Activated T-helper 1 cell treated with anti-CD3 and anti-CD28 coated beads, Interleukin-2, amount 50 U/mL, for 16 hours (primary cell): ENCODE results near the gene WAPL.

Experiments
- DNase-seq, 2 donors: peaks; one replicate each; pipeline ENCODE4 v3.0.0-alpha.2; 2020; ENCODE audit warnings: low read depth in 1 of 2, low spot score in 1 of 2

WAPL gene

GRCh38 chr10:86524225-86524962, 2.8 kb upstream of the WAPL start:
- no peak for DNase-seq

DNA sequence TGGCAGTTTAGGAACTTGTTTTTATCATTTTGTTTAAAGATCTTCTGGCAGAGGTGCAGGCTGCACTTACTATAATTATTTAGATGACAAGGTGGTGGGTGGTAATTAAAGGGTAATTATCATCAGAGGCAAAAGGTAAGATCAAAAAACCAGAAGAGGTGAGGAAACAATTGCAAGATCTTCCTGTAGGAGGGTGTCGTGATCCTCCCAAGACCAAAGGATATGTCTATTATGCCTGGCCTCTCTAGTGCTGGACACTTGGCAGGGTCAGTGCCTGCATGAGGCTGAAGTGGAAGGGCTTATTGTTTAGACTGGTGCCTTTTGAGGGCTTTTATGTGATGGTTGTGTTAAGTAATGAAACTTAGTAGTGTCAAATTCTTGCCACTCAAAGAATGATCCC, 1.8 kb upstream of the WAPL start:
- DNase-seq, result no peak

GRCh38 chr10:86522510-86522855, 891 bp upstream of the WAPL start:
- DNase-seq, result no peak

GRCh38 chr10:86520871-86521677, 518 bp downstream of the WAPL start:
- peak in 1 of 2 donors; percentile 5 for DNase-seq

- DNase-seq, result no peak
These were observed 2.8 kb downstream of the WAPL start for GRCh38 chr10:86518781-86519180.

DNA sequence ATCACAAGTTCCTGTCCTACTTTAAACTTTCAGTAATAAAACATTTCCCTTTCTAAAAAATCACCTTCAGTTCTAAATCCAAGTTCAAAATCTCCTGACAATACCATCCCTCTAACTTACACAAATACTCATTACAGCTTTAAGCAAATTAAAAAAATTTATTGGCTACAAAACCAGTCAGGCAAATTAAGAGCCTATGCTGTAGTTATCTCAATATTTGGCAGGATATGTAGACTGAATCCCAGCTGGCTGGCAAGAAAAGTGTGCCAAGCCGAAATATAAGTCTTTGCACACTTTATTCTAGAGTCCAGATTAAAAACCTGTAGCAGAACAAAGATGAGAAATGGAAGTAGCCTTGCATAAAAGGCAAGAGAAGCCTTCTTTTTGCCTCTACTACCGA, 9.5 kb downstream of the WAPL start:
- no peak for DNase-seq

- DNase-seq, result no peak
These were observed 10.3 kb downstream of the WAPL start for GRCh38 chr10:86511027-86511865.

GRCh38 chr10:86509145-86509544, 12.4 kb downstream of the WAPL start:
- DNase-seq, result no peak

DNA sequence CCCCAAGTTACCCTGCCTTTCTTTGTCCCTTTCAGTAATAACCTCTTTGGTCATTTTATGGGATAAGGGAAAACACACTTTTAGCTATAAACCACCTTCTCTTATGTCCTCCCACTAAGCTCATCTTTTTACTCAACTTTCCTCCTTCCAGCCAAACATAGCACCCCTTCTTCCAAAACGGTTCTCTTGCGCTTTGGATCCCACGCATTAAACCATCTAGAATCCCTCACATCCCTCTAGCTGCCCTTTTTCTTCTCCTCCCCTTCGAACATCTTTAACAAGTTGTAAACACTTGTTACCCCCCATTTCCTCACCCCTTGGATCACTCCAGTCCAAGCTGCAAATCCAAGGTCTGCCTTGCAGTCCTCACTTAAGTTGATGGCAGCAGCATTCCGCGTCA, 13.4 kb downstream of the WAPL start:
- no peak for DNase-seq

DNA sequence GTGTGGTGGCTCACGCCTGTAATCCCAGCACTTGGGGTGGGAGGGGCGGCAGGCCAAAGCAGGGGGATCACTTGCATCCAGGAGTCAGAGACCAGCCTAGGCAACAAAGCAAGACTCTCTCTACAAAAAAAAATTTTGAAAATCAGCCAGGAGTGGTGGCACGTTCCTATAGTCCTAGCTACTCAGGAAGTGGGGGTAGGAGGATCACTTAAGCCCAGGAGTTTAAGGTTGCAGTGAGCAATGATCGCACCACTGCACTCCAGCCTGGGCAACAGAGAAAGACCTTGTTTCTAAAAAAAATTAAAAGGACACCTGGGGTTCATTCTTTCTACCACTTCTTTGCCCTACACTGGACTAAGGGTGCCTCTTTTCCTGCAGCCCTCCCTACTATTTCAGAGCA, 15.1 kb downstream of the WAPL start:
- DNase-seq, result no peak

DNA sequence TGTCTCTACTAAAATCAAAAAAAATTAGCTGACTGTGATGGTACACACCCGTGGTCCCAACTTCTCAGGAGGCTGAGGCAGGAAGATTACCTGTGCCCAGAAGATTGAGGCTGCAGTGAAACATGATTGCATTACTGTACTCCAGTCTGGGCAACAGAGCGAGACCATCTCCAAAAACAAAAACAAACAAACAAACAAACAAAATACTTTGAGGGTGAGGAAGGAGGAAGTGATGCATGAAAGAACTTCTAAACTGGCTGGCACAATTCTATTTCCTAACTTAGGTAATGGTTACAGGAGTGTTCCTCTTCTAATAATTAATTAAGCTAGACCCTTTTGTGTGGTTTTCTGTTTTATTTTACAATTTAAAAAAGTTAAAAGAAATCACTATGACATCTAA, 15.5 kb downstream of the WAPL start:
- no peak for DNase-seq

DNA sequence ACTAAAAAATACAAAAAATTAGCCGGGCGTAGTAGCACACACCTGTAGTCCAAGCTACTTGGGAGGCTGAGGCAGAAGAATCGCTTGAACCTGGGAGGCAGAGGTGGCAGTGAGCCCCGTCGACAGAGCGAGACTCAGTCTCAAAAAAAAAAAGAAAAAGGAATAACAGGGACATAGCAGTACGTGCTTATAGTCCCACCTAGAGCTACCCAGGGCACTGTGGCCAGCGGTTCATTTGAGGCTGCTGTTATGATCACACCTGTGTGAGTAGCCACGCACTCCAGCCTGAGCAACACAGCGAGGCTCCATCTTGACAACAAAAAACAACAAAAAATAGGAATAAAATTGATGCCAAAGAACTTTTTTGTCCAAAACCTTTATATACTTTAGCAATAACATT, 17.1 kb downstream of the WAPL start:
- no peak for DNase-seq

- DNase-seq, result no peak
These were observed 20.7 kb downstream of the WAPL start for GRCh38 chr10:86500846-86501245.

GRCh38 chr10:86498598-86498997, 23.0 kb downstream of the WAPL start:
- no peak for DNase-seq

GRCh38 chr10:86497621-86498020, 24.0 kb downstream of the WAPL start:
- DNase-seq, result no peak

GRCh38 chr10:86489960-86490612, 31.5 kb downstream of the WAPL start:
- no peak for DNase-seq

GRCh38 chr10:86489071-86489810, 32.4 kb downstream of the WAPL start:
- no peak for DNase-seq

DNA sequence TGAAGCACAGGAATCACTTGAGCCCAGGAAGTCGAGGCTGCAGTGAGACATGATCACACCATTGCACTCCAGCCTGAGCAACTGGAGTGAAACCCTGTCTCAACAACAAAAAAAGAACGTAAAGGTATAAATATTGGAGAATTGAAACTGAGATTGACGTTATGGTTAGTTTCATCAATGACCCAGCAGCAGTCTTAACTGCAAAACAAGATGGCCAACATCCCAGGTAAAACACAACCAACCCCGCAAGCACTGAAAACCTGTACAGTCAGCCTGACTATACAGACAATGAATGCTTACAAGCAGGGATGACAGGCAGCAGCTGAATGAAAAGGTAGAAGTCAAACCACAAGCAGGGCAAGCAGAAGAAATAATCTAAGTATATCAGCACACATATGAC, 34.7 kb downstream of the WAPL start:
- DNase-seq, result no peak

DNA sequence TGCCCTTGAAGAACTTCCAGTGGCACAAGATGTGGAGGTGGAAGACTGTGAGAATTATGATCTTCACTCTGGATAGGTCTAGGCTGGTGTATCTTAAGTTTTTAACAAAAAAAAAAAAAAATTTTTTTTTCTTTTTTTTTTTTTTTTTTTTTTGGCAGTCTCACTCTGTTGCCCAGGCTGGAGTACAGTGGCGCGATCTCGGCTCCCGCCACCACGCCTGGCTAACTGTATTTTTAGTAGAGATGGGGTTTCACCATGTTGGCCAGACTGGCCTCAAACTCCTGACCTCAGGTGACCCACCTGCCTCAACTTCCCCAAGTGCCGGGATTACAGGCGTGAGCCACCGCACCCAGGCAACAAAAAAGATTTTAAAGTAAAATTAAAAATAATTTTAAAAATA, 37.9 kb downstream of the WAPL start:
- no peak for DNase-seq

- DNase-seq, result no peak
These were observed 39.8 kb downstream of the WAPL start for GRCh38 chr10:86481761-86482160.

GRCh38 chr10:86480571-86480970, 41.0 kb downstream of the WAPL start:
- DNase-seq, result no peak
